WERI-Rb-1 (cell line): Measurements from ENCODE around the gene HNRNPM.

ENCODE experiments used
- DNase-seq: peaks from one replicate; pipeline ENCODE4 v3.0.0-alpha.2; 2020
- H3K27ac ChIP-seq: fragments of 250-450 bp; sonication (Bioruptor Pico); 2 replicates; pipeline ENCODE4 v1.5.1; 2020; ENCODE audit warnings: mild to moderate bottlenecking, moderate library complexity
- H3K27me3 ChIP-seq: fragments of 250-450 bp; sonication (Bioruptor Pico); 2 replicates; pipeline ENCODE4 v1.5.1; 2021; ENCODE audit warnings: mild to moderate bottlenecking, low read depth, moderate library complexity; ENCODE audit not compliant: insufficient read depth, severe bottlenecking
- H3K36me3 ChIP-seq: fragments of 250-450 bp; sonication (Bioruptor Pico); 2 replicates; pipeline ENCODE4 v1.5.1; 2020; ENCODE audit warnings: mild to moderate bottlenecking, moderate library complexity
- H3K4me3 ChIP-seq: 2 replicates; pipeline ENCODE4 v1.5.1; 2011; ENCODE audit warnings: low read depth, mild to moderate bottlenecking, control low read depth, low read length
- H3K9me3 ChIP-seq: fragments of 250-450 bp; sonication (Bioruptor Pico); 2 replicates; pipeline ENCODE4 v1.5.1; 2021; ENCODE audit warnings: mild to moderate bottlenecking, moderate library complexity; ENCODE audit not compliant: severe bottlenecking
- TF ChIP-seq, protein P1 (sequence below): IDR thresholded peaks from 2 replicates; pipeline ENCODE4 v1.5.1; 2011; ENCODE audit warnings: low read depth, mild to moderate bottlenecking, control low read depth, inconsistent platforms, low read length

Gene HNRNPM

DNA sequence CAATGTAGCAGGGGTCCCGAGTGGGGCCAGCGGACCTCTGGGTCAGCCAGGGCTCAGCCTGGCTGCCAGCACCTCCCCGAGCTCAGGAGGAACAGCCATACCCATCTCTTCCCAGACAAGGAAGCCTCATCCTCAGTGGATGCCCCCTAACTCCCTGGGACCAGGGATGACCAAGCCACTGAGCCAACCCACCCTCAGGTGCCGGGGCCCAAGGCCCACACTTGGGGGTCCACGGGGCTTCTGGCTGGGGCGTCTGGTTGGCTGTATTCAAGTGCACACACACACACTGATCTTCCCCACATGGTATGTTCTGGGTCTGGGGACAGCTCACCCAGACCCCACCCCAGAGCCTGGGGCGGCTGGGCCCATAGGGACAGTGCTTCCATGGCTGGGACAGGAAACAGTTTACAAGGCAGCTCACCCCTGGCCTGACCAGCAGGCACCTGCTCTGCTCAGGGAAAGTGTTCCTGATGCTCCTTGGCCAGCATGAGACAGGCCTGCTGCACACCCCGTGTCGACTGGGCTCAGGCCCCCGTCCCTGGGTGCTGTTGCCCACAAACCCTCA lies 46.9 kb upstream of the HNRNPM start:
- Histone ChIP-seq H3K4me3 (no peak overlapping the region), H3K9me3 (no peaks in the 10 kb centered on the region), H3K27ac (no peak overlapping the region), H3K27me3 (no peaks in the 10 kb centered on the region), H3K36me3 (peaks cover 42% of the 10 kb centered on the region)
- TF ChIP-seq, protein P1, sequence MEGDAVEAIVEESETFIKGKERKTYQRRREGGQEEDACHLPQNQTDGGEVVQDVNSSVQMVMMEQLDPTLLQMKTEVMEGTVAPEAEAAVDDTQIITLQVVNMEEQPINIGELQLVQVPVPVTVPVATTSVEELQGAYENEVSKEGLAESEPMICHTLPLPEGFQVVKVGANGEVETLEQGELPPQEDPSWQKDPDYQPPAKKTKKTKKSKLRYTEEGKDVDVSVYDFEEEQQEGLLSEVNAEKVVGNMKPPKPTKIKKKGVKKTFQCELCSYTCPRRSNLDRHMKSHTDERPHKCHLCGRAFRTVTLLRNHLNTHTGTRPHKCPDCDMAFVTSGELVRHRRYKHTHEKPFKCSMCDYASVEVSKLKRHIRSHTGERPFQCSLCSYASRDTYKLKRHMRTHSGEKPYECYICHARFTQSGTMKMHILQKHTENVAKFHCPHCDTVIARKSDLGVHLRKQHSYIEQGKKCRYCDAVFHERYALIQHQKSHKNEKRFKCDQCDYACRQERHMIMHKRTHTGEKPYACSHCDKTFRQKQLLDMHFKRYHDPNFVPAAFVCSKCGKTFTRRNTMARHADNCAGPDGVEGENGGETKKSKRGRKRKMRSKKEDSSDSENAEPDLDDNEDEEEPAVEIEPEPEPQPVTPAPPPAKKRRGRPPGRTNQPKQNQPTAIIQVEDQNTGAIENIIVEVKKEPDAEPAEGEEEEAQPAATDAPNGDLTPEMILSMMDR = no peak
- no peak for DNase-seq

- Histone ChIP-seq H3K4me3 (no peak overlapping the region), H3K27ac (no peak overlapping the region), H3K27me3 (no peaks in the 10 kb centered on the region), H3K9me3 (no peaks in the 10 kb centered on the region), H3K36me3 (peaks cover 46% of the 10 kb centered on the region)
- TF ChIP-seq, protein P1 = no peak
- no peak for DNase-seq
Observed at GRCh38 chr19:8398311-8398771, 46.4 kb upstream of the HNRNPM start.

- H3K27ac ChIP-seq = no peak overlapping the region
- H3K9me3 ChIP-seq = no peaks in the 10 kb centered on the region
- TF ChIP-seq, protein P1 = no peak
- no peak for DNase-seq
- peaks cover 52% of the 10 kb centered on the region for H3K36me3 ChIP-seq
- no peak overlapping the region for H3K4me3 ChIP-seq
- H3K27me3 ChIP-seq = no peaks in the 10 kb centered on the region
Observed at GRCh38 chr19:8399681-8400188, 45.0 kb upstream of the HNRNPM start.

DNA sequence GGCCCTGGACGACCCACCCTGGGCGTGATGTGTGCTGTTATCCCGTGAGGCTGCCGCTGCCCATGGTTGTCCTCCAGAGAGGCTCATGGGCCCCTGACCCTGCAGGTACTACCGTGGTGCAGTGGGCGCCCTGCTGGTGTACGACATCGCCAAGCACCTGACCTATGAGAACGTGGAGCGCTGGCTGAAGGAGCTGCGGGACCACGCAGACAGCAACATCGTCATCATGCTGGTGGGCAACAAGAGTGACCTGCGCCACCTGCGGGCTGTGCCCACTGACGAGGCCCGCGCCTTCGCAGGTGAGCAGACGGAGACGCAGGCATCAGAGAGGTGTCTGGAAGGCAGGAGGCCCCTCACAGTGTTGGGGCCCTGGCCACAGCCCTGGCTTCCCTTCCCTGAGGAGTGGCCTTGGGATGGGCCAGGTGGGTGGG lies 42.8 kb upstream of the HNRNPM start:
- TF ChIP-seq, protein P1 = no peak
- no peak overlapping the region for H3K4me3 ChIP-seq
- DNase-seq = no peak
- H3K9me3 ChIP-seq = no peaks in the 10 kb centered on the region
- no peak overlapping the region for H3K27ac ChIP-seq
- H3K36me3 ChIP-seq = peaks cover 49% of the 10 kb centered on the region
- H3K27me3 ChIP-seq = no peaks in the 10 kb centered on the region

DNA sequence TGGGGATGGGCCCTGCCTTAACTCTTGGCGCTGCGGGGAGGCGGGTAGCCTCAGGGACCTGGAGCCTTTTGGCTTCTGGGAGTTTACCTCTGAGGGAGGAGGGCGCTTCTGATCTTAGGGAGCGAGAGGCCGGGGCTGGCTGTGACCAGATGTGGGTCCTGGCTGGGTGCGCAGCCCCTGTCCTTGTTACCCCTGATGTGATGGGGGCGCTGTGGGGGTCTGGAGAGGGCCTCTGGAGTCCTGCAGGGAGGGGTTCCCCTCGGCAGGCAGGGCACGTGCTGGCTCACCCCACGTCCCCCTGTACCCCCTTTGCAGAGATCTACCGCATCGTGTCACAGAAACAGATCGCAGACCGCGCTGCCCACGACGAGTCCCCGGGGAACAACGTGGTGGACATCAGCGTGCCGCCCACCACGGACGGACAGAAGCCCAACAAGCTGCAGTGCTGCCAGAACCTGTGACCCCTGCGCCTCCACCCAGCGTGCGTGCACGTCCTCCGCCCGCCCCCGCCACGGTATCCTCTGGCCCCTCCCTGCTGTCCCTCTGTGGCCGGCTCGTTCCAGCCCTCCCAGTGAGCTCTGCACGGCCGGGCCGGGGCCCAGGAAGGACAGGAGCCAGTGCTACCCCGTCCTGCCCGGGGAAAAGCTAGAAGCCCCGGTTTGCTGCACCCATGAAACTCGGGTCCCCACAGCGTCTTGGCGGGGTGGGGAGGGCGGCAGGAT lies 41.5 kb upstream of the HNRNPM start:
- H3K27ac ChIP-seq = no peak overlapping the region
- peaks cover 44% of the 10 kb centered on the region for H3K36me3 ChIP-seq
- H3K27me3 ChIP-seq = no peaks in the 10 kb centered on the region
- no peak for DNase-seq
- TF ChIP-seq, protein P1 = no peak
- H3K4me3 ChIP-seq = no peak overlapping the region
- H3K9me3 ChIP-seq = no peaks in the 10 kb centered on the region
